Esophagus mucosa (tissue), 1 donor: ENCODE results near the gene VPS37B. TPM values are rescaled to one million over a fixed set of nuclear protein-coding genes. Genes with fewer than 3 reads are reported as not detected.

Experiments
- ATAC-seq: fragments of 200-7000 bp; cut with Tn5 transposase; one replicate; pipeline ENCODE4 v1.9.1; 2020
- total RNA-seq: library from RNA; stranded (reverse); gene quantifications from one replicate; pipeline ENCODE4 v1.2.4, GENCODE V29; 2023
- donor health status: DM: yes; HTN: yes; CAD: no.

VPS37B gene
- total RNA-seq, 1 donor from 2014 or later: 51.4 TPM

DNA sequence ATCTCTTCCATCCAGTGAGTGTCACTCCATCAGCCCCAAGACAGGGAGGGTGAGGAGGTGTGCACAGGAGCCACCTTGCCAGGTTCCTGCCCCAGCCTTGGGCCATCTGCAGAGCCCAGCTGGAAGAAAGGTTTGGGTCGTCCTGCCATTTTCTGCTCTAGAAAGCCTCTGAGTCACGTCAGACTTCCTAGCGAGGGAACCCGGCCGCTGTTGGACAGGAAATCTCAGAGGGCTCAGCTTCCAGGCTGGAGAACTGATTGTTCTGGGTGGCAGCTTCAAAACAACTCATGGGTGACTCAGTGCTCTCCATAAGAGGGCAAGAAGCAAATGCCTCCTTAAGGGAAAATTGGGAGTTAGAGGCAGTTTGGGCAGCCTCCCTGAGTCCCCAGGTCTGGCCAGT is 44.1 kb downstream of the VPS37B start:
- peak; percentile 69 for ATAC-seq

DNA sequence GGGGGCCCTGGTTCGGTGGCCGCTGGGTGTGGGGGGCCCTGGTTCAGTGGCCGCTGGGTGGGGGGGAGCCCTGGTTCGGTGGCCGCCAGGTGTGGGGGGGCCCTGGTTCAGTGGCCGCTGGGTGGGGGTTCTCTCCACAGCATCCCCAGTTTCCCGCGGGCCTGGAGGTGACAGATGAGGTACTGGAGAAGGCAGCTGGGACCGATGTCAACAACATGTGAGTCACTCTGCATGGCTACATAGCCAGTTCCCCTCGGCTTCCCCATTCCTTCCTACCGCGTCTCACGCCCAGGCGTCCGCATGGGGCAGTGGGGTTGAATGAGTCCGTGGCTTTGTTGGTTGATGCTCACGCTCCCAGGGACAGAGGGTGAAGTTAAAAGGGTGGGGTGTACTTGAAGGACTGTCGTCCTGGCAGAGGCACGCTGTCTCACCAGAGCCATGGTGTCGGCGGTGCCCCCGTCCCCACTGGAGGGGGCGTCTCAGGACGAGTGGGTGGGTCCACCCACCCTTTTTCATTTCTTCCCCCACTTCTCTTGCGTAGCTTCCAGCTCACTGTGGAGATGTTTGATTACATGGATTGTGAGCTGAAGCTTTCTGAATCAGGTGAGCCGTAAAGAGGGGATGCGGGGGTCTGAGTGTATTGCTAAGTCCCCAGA is 45.1 kb downstream of the VPS37B start:
- ATAC-seq: no peak

- ATAC-seq: no peak
These were observed 45.9 kb downstream of the VPS37B start for GRCh38 chr12:122850048-122850445.

DNA sequence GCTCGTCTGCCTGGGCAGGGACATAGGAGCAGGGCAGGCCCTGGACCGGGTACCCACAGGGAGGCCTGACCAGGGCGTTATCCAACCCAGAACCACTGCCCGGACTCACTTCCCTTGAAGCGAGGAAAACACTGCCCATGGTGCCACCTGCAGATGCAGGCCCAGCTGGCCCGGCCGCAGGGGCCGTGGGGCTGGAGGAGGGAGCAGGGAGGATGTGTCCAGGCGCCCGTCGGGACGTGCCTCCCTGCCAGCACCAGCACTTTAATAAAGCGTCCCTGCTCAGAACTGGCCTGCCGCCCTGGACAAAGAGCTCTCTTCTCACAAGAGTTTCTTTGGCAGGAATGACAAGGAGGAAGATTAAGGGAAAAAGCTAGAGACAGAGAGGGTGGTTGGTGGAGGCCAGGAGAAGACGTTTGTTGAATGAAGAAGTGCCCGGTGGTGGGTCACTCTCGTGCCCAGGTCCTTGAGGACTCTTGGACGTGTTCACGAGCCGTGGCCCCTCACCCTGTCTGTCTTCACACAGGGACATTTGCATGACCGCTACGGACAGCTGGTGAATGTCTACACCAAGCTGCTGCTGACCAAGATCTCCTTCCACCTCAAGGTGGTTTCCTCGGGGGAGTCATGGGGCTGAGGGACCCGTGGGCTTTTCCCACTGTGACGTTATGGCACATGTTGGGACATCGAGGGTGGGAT is 46.4 kb downstream of the VPS37B start:
- ATAC-seq: no peak

DNA sequence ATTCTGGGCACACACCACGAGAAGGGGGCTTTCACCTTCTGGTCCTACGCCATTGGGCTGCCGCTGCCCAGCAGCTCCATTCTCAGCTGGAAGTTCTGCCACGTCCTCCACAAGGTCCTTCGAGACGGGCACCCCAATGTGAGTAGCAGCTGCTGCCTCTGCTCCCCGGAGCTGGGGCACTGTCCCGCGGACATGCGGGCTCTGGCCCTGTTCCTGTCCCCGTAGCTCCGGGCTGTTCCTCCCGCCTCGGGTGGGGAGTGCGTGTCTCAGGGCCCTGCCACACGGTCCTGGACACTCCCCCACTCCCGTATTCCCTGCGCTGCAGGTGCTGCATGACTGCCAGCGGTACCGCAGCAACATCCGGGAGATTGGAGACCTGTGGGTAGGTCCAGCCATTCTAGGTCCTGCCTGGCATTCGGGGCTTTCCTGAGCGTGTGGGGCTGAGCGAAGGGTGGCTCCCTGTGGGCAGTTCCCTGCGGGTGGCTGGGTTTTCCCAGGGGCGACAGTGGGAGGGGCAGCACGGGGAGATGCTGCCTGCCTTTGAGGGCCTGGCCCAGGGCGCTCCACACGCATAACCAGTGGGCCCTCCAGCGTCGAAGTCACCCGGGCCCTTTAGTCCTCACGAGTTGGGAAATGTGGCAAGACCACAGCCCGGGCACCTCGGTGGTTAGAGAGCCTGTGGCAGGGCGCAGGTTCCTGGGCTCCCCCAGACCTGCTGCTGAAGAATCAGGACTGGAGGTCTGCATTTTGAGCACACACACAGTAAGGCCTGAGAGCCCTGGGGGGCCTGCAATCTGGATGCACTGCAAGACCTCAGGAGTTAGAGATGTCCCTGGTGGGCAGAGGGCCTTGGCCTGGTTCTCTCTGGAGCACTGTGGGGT is 47.2 kb downstream of the VPS37B start:
- no peak for ATAC-seq

GRCh38 chr12:122847921-122848421 is 48.0 kb downstream of the VPS37B start:
- no peak for ATAC-seq

DNA sequence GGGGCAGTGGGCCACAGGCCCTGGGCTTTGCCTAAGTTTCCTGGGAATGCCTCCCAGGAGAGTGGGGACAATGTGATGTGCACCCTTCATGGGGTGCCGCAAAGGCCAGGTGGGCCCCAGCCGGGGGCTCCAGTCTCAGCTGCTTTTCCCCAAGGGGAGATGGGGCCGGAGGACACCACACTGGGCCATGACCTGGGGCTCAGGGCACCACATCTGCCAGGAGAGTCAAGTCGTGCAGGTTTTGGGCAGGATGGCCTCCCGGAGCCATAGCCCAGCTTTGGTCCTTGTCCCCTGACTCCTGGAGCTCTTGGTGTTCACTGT is 48.4 kb downstream of the VPS37B start:
- ATAC-seq: no peak

DNA sequence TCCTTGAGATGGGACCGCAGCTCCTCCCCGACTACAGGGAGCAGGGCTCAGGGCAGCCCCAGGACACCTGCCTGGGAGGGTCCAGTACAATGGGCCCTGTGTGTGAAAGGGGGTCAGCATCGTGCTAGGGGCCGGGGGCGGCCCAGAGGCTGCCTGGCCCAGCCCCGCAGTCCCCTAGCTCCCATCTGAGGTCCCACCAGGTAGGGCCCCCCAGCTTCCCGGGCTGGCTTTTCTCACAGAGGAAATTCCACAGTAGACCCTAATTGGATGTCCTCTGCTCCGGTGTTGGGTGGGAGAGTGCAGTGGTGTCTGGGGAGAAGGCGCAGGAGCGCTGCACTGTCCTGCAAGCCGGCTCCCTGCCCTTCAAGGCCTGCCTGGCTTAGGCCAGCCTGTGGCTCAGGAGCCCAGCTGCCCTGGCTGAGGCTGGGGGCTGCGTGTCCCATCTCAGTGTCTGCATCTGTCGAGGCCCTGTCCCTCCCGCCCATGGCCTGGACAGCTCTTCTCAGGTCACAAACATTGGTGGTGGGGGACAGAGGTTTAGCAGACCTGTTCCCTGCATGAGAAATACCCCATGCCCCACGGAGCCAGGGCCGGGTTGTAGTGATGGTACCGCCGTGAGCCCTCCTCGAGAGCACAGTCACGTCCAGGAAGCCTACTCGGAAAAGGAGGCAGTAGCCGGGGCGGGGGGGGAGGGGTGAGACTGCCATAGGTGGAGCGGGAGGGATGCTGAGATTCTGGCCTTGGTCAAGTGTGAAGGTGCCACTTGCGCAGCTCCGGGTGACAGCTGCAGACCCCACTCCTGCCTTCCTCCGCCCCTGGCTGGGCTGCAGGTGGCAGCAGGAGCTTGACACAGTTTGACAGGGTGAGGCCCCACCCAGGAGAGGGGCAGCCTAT is 49.1 kb downstream of the VPS37B start:
- no peak for ATAC-seq

DNA sequence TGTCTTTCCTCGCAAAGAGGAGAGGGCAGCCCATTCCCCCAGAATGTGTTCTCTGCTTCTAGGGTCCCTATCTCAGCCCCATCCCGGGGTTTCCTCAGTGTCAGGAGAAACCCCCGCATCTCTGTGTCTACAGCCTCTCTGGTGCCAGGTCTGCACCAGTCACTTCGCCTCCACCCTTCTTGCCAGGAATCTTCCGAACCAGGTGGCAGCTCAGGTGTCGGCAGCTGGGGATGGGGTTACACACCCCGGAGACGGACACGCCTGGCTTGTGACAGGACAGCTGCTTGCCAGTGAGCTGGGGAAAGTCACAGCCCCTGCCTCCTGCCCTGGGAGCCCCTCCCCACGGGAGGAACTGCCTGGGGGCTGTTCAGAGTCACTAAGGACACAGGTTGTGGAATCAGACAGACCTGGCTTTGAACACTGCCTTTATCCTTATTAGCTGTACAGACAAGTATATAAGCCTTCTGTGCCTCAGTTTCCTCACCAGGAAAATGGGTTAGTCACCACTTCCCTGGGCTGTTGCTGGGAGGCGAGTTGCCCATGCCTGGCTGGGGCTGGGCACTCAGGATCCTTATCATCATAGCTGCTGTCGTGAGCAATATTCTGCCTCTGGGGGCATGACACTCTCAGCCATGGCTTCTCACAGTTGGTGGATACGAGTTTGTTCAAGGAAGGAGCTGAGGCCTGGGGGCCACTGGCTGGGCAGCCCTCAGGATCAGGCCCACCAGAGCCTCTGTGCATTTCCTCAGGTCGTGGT is 49.9 kb downstream of the VPS37B start:
- no peak for ATAC-seq

GRCh38 chr12:122845041-122845864 is 50.7 kb downstream of the VPS37B start:
- no peak for ATAC-seq

DNA sequence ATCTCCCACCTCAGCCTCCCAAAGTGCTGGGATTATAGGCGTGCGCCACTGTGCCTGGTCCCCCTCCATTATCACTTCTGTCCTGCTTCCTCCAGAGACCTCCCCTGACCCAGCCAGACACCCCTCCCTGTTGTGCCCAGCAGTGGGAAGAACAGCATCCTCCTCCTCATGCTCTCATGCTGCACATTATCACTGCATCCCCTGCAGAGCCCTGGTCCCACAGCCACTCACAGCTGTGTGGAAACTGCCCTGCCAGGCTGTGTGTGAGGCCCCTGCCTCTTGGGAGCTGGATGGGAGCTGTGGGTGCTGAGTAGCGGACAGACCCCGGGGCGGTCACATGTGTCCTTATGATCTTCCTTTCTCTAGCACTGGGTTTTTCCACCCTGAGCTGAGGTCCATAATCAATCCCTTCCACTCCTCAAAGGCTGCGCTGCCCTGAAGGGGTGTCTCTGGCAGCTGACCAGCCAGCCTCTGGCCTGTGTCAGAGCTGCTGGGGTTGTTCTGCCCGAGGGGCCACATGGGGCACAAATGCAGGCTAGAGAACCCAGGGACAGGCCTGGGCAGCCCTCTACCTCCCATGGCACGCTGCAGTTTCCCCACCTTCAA is 51.5 kb downstream of the VPS37B start:
- ATAC-seq: no peak

- ATAC-seq: no peak
These were observed 52.5 kb downstream of the VPS37B start for GRCh38 chr12:122843455-122843854.

DNA sequence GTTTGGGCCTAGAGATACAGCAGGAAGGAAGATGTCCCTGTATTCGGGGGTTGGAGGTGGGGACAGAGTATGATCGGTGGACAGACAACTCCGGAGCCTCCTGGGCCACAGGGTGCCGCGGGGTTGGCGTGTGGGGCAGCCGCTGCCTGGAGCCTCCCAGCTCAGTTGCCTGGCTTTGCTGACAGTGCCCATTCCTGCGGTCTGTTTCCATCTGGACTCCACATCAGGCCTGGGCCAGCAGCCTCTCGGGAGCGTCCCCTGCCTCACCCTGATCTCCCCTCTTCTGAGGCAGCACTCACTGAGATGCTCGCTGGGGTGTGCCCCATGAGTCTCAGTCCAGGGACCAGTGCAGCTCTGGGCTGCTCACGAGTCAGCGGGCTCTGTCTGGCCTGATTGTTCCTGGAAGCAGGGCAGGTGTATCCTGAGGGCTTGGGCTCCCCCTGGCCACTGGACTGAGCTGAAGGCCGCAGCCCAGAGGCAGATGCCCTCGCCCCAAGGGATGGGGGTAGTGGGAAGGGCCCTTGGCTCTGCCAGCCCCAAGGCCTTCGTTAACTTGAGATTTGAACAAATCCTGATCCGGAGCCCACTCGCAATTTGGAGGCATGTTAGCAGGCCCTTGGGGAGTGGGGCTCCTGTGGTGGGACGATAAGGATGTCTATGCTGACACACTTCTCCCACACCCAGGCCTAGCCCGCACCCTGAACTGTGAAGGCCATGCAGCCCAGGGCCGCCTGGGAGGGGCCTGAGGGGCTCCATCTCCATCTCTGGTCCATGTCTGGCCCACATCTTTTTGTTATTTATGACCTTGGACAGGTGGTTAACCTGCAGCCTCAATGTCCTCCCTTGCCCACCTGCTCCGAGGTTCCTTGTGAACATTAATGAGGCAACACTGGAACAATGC is 53.2 kb downstream of the VPS37B start:
- ATAC-seq: no peak

- ATAC-seq: peak; percentile 72
These were observed 54.2 kb downstream of the VPS37B start for GRCh38 chr12:122841544-122842321.

DNA sequence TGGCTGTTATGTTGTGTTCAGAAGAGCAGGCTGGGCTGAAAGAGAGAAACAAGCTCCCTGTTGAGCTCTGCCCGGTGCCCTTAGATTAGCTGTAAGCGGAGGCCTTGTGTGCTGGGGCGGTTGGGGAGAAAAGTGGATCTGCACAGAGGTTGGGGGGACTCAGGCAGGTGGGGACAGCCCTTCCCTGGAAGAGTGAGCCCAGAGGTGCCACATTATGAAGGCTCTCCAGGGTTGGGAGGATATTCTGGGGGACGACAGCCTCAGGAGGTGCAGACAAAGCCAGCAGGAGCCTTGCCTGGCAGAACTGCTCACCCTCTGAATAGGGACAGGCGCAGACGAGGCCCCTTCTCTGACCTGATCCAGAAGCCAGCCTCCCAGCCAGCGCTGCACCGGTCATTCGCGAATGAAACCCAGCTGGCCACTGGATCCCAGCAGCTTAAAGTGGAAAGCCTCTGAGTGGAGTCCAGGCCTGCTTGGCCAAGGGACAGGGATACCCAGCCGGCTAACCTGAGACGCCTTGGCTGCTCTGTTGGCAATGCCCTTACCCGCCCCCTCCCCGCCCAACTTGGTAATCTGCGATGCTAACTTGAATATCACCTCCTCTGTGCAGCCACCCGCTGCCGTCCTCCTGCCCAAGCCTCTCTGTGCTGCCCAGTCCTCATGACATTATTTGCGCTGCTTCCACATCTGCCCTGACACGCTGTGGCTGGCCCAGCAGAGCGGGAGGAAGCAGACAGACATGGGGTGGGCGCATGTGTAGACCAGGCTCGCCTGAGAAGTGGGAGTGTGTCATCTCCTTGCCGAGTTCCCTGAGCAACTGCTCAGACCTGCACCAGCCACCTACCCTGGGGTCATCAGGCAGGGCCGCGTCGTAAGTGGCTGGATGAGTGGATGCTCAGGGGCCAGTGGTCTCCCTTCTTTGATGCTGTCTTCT is 55.1 kb downstream of the VPS37B start:
- peak; percentile 53 for ATAC-seq

DNA sequence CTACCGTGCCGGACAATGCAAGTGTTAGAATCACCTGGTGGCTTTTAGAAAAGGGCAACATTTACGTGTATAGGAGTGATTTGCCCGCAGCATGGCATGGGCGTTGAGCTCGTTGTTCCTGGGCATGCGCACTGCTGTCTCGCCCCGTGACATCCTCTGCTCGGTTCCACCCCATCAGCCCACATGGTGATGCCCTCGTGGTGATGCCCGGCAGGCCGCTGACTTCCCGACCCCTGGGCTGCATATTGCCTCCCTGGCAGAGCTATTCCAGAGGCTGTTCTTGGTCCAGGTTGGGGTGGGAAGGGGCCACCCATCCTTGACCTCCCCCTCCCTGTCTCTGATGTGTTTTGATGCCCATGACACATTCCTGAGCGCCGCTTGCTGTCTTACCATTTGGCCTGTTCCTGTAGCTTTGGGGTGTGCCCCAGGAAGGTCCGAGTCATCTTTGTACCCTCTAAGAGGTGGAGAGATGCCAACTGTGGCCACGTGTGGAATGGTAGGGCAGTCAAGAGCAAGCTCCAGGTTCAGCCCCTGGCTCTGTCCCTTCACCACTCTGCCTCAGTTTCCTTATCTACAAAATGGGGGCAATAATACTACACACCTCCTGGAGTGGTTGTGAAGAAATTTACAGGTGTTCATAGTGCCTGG is 55.9 kb downstream of the VPS37B start:
- ATAC-seq: no peak

DNA sequence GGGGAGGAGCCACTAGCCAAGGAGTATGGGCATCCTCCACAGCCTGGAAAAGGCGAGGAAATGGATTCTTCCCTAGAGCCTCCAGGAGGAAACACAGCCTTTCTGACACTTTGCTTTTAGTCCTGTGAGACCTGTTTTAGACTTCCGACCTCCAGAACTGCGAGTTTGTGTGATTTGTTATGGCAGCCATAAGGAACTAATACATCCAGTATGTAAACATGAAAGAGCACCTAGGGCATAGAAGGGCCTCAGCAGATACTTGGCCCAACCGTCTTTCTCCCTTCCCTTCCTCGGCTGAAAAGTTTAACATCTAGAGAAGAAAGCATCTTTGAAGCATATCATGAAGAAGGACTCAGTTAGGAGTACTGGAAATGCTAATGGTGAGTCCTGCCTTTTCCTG is 57.1 kb downstream of the VPS37B start:
- no peak for ATAC-seq
